Left ventricle myocardium inferior (tissue), 1 donor: ENCODE data around the gene QTRT2. TPM values are rescaled to one million over a fixed set of nuclear protein-coding genes. Genes with fewer than 3 reads are reported as not detected.

Experiments
- DNase-seq: peaks from one replicate; pipeline ENCODE4 v3.0.0-alpha.2; 2020
- H3K27ac ChIP-seq: fragments of 200-600 bp; replicated peaks from 2 replicates; pipeline ENCODE4 v1.8.0; 2021
- H3K27me3 ChIP-seq: fragments of 200-600 bp; 2 replicates; pipeline ENCODE4 v1.8.0; 2021; ENCODE audit warnings: low read depth
- H3K36me3 ChIP-seq: fragments of 200-600 bp; 2 replicates; pipeline ENCODE4 v1.8.0; 2021
- H3K4me1 ChIP-seq: fragments of 200-600 bp; 2 replicates; pipeline ENCODE4 v1.8.0; 2021
- H3K4me3 ChIP-seq: fragments of 200-600 bp; 2 replicates; pipeline ENCODE4 v1.8.0; 2021; ENCODE audit warnings: mild to moderate bottlenecking, moderate library complexity
- H3K9me3 ChIP-seq: fragments of 200-600 bp; replicated peaks from 2 replicates; pipeline ENCODE4 v1.8.0; 2021
- CTCF ChIP-seq: fragments of 200-600 bp; IDR thresholded peaks from 2 replicates; pipeline ENCODE4 v1.8.0; 2021; ENCODE audit warnings: antibody characterized with exemption, mild to moderate bottlenecking, borderline replicate concordance
- intact Hi-C: fragments of 100-400 bp; cut with micrococcal nuclease; formaldehyde crosslinking; loops from one replicate; pipeline ENCODE4 v1.11.0; 2022
- total RNA-seq: library from RNA; stranded (reverse); fragmentation: NEBNext Ultra II Directional; extraction: Animal tissue kit (Norgen Biotek cat#: 25700); gene quantifications from one replicate; pipeline ENCODE4 v1.2.1, GENCODE V29; 2021
- donor health status: DM: no; HTN: yes; CAD: no; lungs with severe emphysema.

QTRT2 gene
- total RNA-seq, 1 donor from 2014 or later = 4.1 TPM

GRCh38 chr3:114034787-114035545 is 21.6 kb upstream of the QTRT2 start:
- no peak for DNase-seq
- peaks cover 29% of the 10 kb centered on the region for H3K36me3 ChIP-seq

GRCh38 chr3:114035896-114036295 is 20.6 kb upstream of the QTRT2 start:
- Histone ChIP-seq H3K36me3 (peaks cover 32% of the 10 kb centered on the region), H3K9me3 (no peaks in the 10 kb centered on the region), H3K27me3 (no peaks in the 10 kb centered on the region), H3K27ac (no peak overlapping the region), H3K4me3 (no peak overlapping the region), H3K4me1 (no peaks in the 10 kb centered on the region)
- intact Hi-C loops = no loop called here
- no peak for DNase-seq
- no peak for TF ChIP-seq CTCF

More at GRCh38 chr3:114034787-114035545, 21.6 kb upstream of the QTRT2 start:
- Histone ChIP-seq H3K9me3 (no peaks in the 10 kb centered on the region), H3K4me1 (no peaks in the 10 kb centered on the region), H3K27me3 (no peaks in the 10 kb centered on the region), H3K27ac (no peak overlapping the region), H3K4me3 (no peak overlapping the region)
- intact Hi-C loops = no loop called here
- no peak for TF ChIP-seq CTCF

- Histone ChIP-seq H3K36me3 (peaks cover 16% of the 10 kb centered on the region), H3K27ac (no peak overlapping the region), H3K4me3 (no peak overlapping the region), H3K9me3 (no peaks in the 10 kb centered on the region), H3K27me3 (no peaks in the 10 kb centered on the region), H3K4me1 (no peaks in the 10 kb centered on the region)
- intact Hi-C loops = no loop called here
- no peak for DNase-seq
- no peak for TF ChIP-seq CTCF
These were observed 13.3 kb upstream of the QTRT2 start for GRCh38 chr3:114043205-114043604.

GRCh38 chr3:114052216-114052615 is 4.3 kb upstream of the QTRT2 start:
- no peaks in the 10 kb centered on the region for H3K36me3 ChIP-seq
- no peak for DNase-seq
- H3K27me3 ChIP-seq = no peaks in the 10 kb centered on the region
- H3K4me1 ChIP-seq = peaks cover 18% of the 10 kb centered on the region
- intact Hi-C loops = no loop called here
- H3K27ac ChIP-seq = no peak overlapping the region
- no peak overlapping the region for H3K4me3 ChIP-seq
- TF ChIP-seq CTCF = no peak
- no peaks in the 10 kb centered on the region for H3K9me3 ChIP-seq

GRCh38 chr3:114057011-114057347 is 442 bp downstream of the QTRT2 start:
- Histone ChIP-seq H3K27ac (peak overlapping the region; percentile 88), H3K9me3 (no peaks in the 10 kb centered on the region), H3K36me3 (no peaks in the 10 kb centered on the region), H3K4me1 (peaks cover 30% of the 10 kb centered on the region), H3K27me3 (no peaks in the 10 kb centered on the region), H3K4me3 (peak overlapping the region; percentile 80)
- no peak for TF ChIP-seq CTCF
- intact Hi-C loops = no loop called here
- no peak for DNase-seq
